K562 (cell line): ENCODE measurements around the gene MADD. TPM values are rescaled to one million over a fixed set of nuclear protein-coding genes. Genes with fewer than 3 reads are reported as not detected.

ENCODE experiments used
- ATAC-seq: fragments of 200-7000 bp; cut with Tn5 transposase; 3 replicates; pipeline ENCODE4 v1.9.1; 2020; ENCODE audit warnings: moderate library complexity
- BruUV-seq: library from RNA; stranded (reverse); fragments of 400-500 nt; replicated peaks from 2 replicates; lab custom pipeline; 2021; lab: Mats Ljungman, UMichigan
- CTCF ChIA-PET: fragments of 300-600 bp; formaldehyde crosslinking; extraction: SDS; loops from one replicate; lab custom pipeline; 2021; ENCODE audit warnings: low intra/inter-chr PET ratio; lab: Yijun Ruan, JAX
- POLR2A ChIA-PET: fragments of 300-600, 350-650 bp; sonication (Branson Sonifier 250); formaldehyde crosslinking; extraction: SDS; loops from one replicate; lab custom pipeline; 2021; ENCODE audit warnings: antibody characterized with exemption, inconsistent platforms; lab: Yijun Ruan, JAX
- DNase-seq, 4 experiments: peaks; one replicate each; pipeline versions ENCODE4 v3.0.0 to v3.0.0-alpha.2; 2011 to 2018; ENCODE audit warnings: low spot score in 3 of 4, mixed read lengths in 3 of 4; ENCODE audit errors: extremely low read depth in 1 of 4
- FAIRE-seq: peaks from 2 replicates; lab custom pipeline; 2011; peaks lifted over from hg19 to GRCh38; lab: Jason Lieb, UNC
- H2AFZ ChIP-seq: 2 replicates; pipeline ENCODE4 v1.6.0; 2011; ENCODE audit warnings: low read depth, low read length, control low read depth, inconsistent platforms
- H3K27ac ChIP-seq: fragments of 200-600 bp; 3 replicates; pipeline ENCODE4 v1.8.0; 2011; ENCODE audit warnings: low read depth, mild to moderate bottlenecking, control low read depth, inconsistent platforms, low read length, moderate library complexity, mixed read lengths; ENCODE audit errors: extremely low read depth
- H3K27me3 ChIP-seq, 2 experiments: fragments of 300-600 bp in 1 of 2; 2 replicates in 1 of 2; 3 replicates in 1 of 2; pipeline versions ENCODE4 v1.6.0 to v1.8.0; 2011; ENCODE audit warnings: inconsistent platforms in 2 of 2, low read length in 2 of 2, mild to moderate bottlenecking in 1 of 2, mixed read lengths in 1 of 2, moderate library complexity in 1 of 2; ENCODE audit not compliant: control insufficient read depth in 2 of 2, insufficient read depth in 2 of 2
- H3K36me3 ChIP-seq: fragments of 300-600 bp; 3 replicates; pipeline ENCODE4 v1.8.0; 2011; ENCODE audit warnings: mild to moderate bottlenecking, low read length, inconsistent platforms; ENCODE audit not compliant: control insufficient read depth, insufficient read depth
- H3K4me1 ChIP-seq, 2 experiments: fragments of 200-600 bp in 1 of 2; replicated peaks in 1 of 2; 2 replicates in 1 of 2; 3 replicates in 1 of 2; pipeline versions ENCODE4 v1.5.1 to v1.8.0; 2011; ENCODE audit warnings: inconsistent platforms in 2 of 2, low read length in 2 of 2, mild to moderate bottlenecking in 1 of 2, mixed read lengths in 1 of 2, moderate library complexity in 1 of 2; ENCODE audit not compliant: control insufficient read depth in 2 of 2, insufficient read depth in 2 of 2
- H3K4me2 ChIP-seq: 2 replicates; pipeline ENCODE4 v1.6.1; 2011; ENCODE audit warnings: low read length, control low read depth, inconsistent platforms, mixed read lengths; ENCODE audit not compliant: insufficient read depth
- H3K4me3 ChIP-seq: fragments of 200-600 bp; sonication (generic), shearing (Covaris generic); 2 replicates; pipeline ENCODE4 v1.5.1; 2016; ENCODE audit warnings: control low read depth, inconsistent platforms
- H3K79me2 ChIP-seq: fragments of 200-600 bp; 3 replicates; pipeline ENCODE4 v1.8.0; 2011; ENCODE audit warnings: low read length, inconsistent platforms; ENCODE audit not compliant: control insufficient read depth, insufficient read depth
- H3K9ac ChIP-seq, 2 experiments: 2 replicates each; pipeline versions ENCODE4 v1.6.0 to v1.6.1; 2011; ENCODE audit warnings: low read depth in 2 of 2, low read length in 2 of 2, control low read depth in 1 of 2, inconsistent platforms in 1 of 2, mild to moderate bottlenecking in 1 of 2, mixed read lengths in 1 of 2; ENCODE audit not compliant: insufficient read depth in 1 of 2
- H3K9me1 ChIP-seq: one replicate; pipeline ENCODE4 v1.6.0; 2011; ENCODE audit warnings: inconsistent platforms, mild to moderate bottlenecking, low read length, moderate library complexity; ENCODE audit not compliant: control insufficient read depth, insufficient read depth
- H3K9me3 ChIP-seq: replicated peaks from 2 replicates; pipeline ENCODE4 v1.5.1; 2011; ENCODE audit warnings: low read depth, low read length, inconsistent platforms; ENCODE audit not compliant: control insufficient read depth, insufficient read depth
- H4K20me1 ChIP-seq: replicated peaks from 2 replicates; pipeline ENCODE4 v1.6.1; 2011; ENCODE audit warnings: low read length, inconsistent platforms, mixed read lengths; ENCODE audit not compliant: control insufficient read depth, insufficient read depth
- ESRRA ChIP-seq: fragments of 450-650 bp; IDR thresholded peaks from 2 replicates; pipeline ENCODE4 v1.6.1; 2014; ENCODE audit warnings: low read depth, mild to moderate bottlenecking, moderate library complexity, borderline replicate concordance
- HDGF ChIP-seq: fragments of 450-650 bp; IDR thresholded peaks from 2 replicates; pipeline ENCODE4 v1.6.1; 2016
- ZNF695 ChIP-seq: fragments of 450-650 bp; formaldehyde crosslinking; IDR thresholded peaks from 2 replicates; pipeline ENCODE4 v1.4.0; 2020; ENCODE audit warnings: mild to moderate bottlenecking, moderate library complexity
- ZNF696 ChIP-seq: fragments of 250-450 bp; sonication (Bioruptor Pico); conservative IDR thresholded peaks from 2 replicates; pipeline ENCODE4 v1.4.0; 2020; ENCODE audit warnings: mild to moderate bottlenecking, moderate library complexity
- ZNF79 ChIP-seq: fragments of 250-450 bp; sonication (Bioruptor Pico); IDR thresholded peaks from 2 replicates; pipeline ENCODE4 v1.4.0; 2020; ENCODE audit warnings: low read depth, mild to moderate bottlenecking, moderate library complexity
- ZNF830 ChIP-seq: fragments of 250-450 bp; sonication (Bioruptor Pico); IDR thresholded peaks from 2 replicates; pipeline ENCODE4 v1.5.0; 2021; ENCODE audit warnings: mild to moderate bottlenecking
- ZSCAN29 ChIP-seq: fragments of 450-650 bp; IDR thresholded peaks from 2 replicates; pipeline ENCODE4 v1.6.1; 2017
- WGBS: fragments of 100-300 bp; shearing (Covaris generic); methylation state at CpG from one replicate; pipeline ENCODE4 v1.1.6; 2016; ENCODE audit warnings: low coverage, mixed read lengths; ENCODE audit not compliant: insufficient coverage; ENCODE audit errors: missing lambda C conversion rate; 5-methylcytosine and 5-hydroxymethylcytosine counted together
- in situ Hi-C: fragments of 300-500 bp; cut with MboI; formaldehyde crosslinking; loops from 4 replicates; pipeline ENCODE4 v1.15.0; 2018; ENCODE audit warnings: inconsistent platforms, mixed read lengths
- intact Hi-C: fragments of 100-400 bp; cut with micrococcal nuclease; formaldehyde crosslinking; loops from 2 replicates; pipeline ENCODE4 v1.14.2; 2022
- polyA plus RNA-seq, 8 experiments: library from polyadenylated mRNA; depleted of rRNA in 4 of 8; stranded (reverse) in 5 of 8; unstranded in 3 of 8; fragments of >200 nt; fragmentation: Nextera tagmentation in 2 of 8; fragmentation: Illumina TruSeq in 1 of 8; extraction: Ambion mirVana in 2 of 8; extraction: Trizol in 1 of 8; gene quantifications; 2 replicates each; pipeline versions ENCODE4 v1.2.1 to v1.2.3, GENCODE V29; 2011 to 2014; ENCODE audit warnings: inconsistent platforms in 1 of 8, missing spikeins in 1 of 8
- total RNA-seq, 7 experiments: library from RNA; depleted of rRNA in 6 of 7; stranded (reverse); fragments of >200 nt in 6 of 7; fragmentation: Illumina TruSeq in 2 of 7; extraction: Trizol in 2 of 7; gene quantifications; 2 replicates each; pipeline versions ENCODE4 v1.2.1 to v1.2.3, GENCODE V29; 2011 to 2021; ENCODE audit warnings: low replicate concordance in 1 of 7

Gene MADD
- total and polyA plus RNA-seq, 9 of the 15 experiments (the other 6 are each of a cell fraction or from before 2014, with no cell fraction given): 0.68 to 57.6 (median 33.6) TPM

GRCh38 chr11:47338396-47339241, 68.7 kb downstream of the MADD start:
- CTCF ChIA-PET: no interaction called here
- WGBS: 63% methylated on average over 23 of the region's 27 CpGs
- ATAC-seq (no peak), DNase-seq (no peak), FAIRE-seq (no peak)
- TF ChIP-seq ZNF696 (CRISPR knock-in tag): no peak
- no peak for TF ChIP-seq ZNF79 (CRISPR knock-in tag)
- TF ChIP-seq ZNF695 (CRISPR knock-in tag): no peak
- TF ChIP-seq HDGF: no peak
- TF ChIP-seq ZSCAN29: peak; percentile 65
- peak; percentile 76 for TF ChIP-seq ESRRA
- no peak for TF ChIP-seq ZNF830 (CRISPR knock-in tag)
- Histone ChIP-seq H3K27me3 (peaks cover 3 to 14% of the 10 kb centered on the region in 2 experiments; a peak in 3 of 5 replicates), H3K79me2 (no peaks in the 10 kb centered on the region), H3K4me2 (no peak overlapping the region), H3K4me3 (no peak overlapping the region), H3K9ac (peak overlapping the region in 1 of 2 experiments; percentile 24; a peak in 1 of 4 replicates), H3K27ac (no peak overlapping the region), H4K20me1 (no peaks in the 10 kb centered on the region), H3K9me3 (no peaks in the 10 kb centered on the region), H2AFZ (no peak overlapping the region), H3K36me3 (no peaks in the 10 kb centered on the region), H3K4me1 (peaks cover 6 to 54% of the 10 kb centered on the region in 2 experiments; a peak in 3 of 5 replicates), H3K9me1 (peaks cover 2% of the 10 kb centered on the region)
- in situ Hi-C loops: no loop called here
- POLR2A ChIA-PET: interaction anchor here (0.6 kb wide), 1 partner anchor 103 kb away, joined by 4 read pairs; no protein-coding TSS in a partner anchor
- BruUV-seq: no TSS peak
- intact Hi-C loops: no loop called here
